Activated naive CD4-positive, alpha-beta T cell treated with anti-CD3 and anti-CD28 coated beads for 36 hours (primary cell): Measurements from ENCODE around the gene MEF2A. TPM values are rescaled to one million over a fixed set of nuclear protein-coding genes. Genes with fewer than 3 reads are reported as not detected.

Source experiments
- total RNA-seq, 2 experiments: library from RNA; stranded (reverse); gene quantifications; one replicate each; pipeline ENCODE4 v1.2.3, GENCODE V29; 2021

The MEF2A gene
- total RNA-seq, 2 experiments from 2014 or later = 15.3 to 15.5 TPM

Other genes starting within 250 kb of the MEF2A start
- gene LYSMD4, start 167.5 kb downstream of the MEF2A start, total RNA-seq = 1 to 10 TPM; 4.9 TPM